SK-N-MC (cell line): ENCODE measurements around the gene OR5K2.

ENCODE experiments used
- EZH2 ChIP-seq: fragments of 200-600 bp; sonication (generic); IDR thresholded peaks from one replicate; pipeline ENCODE4 v1.6.1; 2017; ENCODE audit warnings: antibody characterized with exemption
- FOXP2 ChIP-seq: optimal IDR thresholded peaks from 2 replicates; pipeline ENCODE3; 2011; ENCODE audit warnings: mild to moderate bottlenecking, moderate library complexity; ENCODE audit not compliant: insufficient read depth; ENCODE audit errors: extremely low read length, control extremely low read depth
- POLR2AphosphoS5 ChIP-seq: IDR thresholded peaks from 2 replicates; pipeline ENCODE4 v1.6.1; 2012; ENCODE audit warnings: mild to moderate bottlenecking, low read depth, low read length, borderline replicate concordance

DNA sequence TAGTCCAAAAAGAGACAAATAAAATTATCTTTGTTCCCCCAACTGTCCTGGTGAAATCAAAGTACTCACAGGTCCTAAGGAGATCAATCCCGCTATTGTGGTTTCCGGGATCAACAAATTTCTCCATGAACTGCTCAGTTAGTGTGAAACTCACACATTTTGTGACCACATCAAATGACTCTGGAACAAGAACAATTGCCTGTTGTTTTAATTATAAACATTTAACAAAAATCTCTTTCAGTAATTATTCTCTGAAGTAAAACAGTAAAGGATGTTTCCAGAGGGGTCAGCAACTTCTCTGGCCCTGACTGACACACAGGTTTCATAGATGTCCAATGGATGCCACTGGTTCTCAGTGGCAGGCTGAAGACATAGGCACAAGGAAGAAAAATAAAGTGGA lies 21.3 kb downstream of the OR5K2 start:
- TF ChIP-seq EZH2 (no peak), POLR2AphosphoS5 (no peak), FOXP2 (no peak)
